ENCODE measurements around the gene TET1.

DNA sequence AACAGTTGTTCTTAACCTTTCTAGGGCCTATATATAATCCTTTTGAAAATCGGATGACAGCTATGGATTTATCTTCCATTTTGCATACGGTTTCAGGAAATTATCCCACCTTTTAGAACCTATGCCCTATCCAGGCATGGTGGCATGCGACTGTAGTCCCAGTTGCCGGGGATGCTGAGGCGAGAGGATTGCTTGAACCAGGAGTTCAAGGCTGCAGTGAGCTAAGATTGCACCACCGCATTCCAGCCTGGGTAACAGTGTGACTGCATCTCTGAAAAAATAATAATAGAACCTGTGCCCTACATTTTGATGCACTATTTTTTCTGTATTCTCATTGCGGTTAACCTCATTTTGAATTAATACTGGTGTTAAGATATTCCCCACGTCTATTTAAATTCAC lies 172.5 kb downstream of the TET1 start:
- TF ChIP-seq POLR2AphosphoS5 (IDR thresholded peaks at IDR 0.05; ENCODE audit: low read depth, low read length) (no peak), CTCF (IDR thresholded peaks at IDR 0.05 in 2 of 3, conservative IDR thresholded peaks at IDR 0.05 in 1 of 3; ENCODE audit: borderline replicate concordance in 1 of 3, insufficient read depth in 1 of 3, low read depth in 2 of 3, low read length in 2 of 3) (no peak), SIN3A (IDR thresholded peaks at IDR 0.05; ENCODE audit: low read depth) (no peak), POLR2A (IDR thresholded peaks at IDR 0.05; ENCODE audit: borderline replicate concordance, extremely low read depth, insufficient read depth, insufficient read length) (no peak)

Measured in HCT116 (cell line).